ENCODE data around the gene TTC38.

- no peak for TF ChIP-seq POLR2AphosphoS5 (IDR thresholded peaks at IDR 0.05)
- TF ChIP-seq CTCF (IDR thresholded peaks at IDR 0.05) = no peak
- TF ChIP-seq EP300 (IDR thresholded peaks at IDR 0.05) = no peak
- TF ChIP-seq POLR2A (IDR thresholded peaks at IDR 0.05) = no peak
These were observed 68.6 kb downstream of the TTC38 start for GRCh38 chr22:46336119-46337078.
